Activated CD4-positive, alpha-beta T cell treated with anti-CD3 and anti-CD28 coated beads for 36 hours (primary cell): Measurements from ENCODE around the gene DCC. TPM values are rescaled to one million over a fixed set of nuclear protein-coding genes. Genes with fewer than 3 reads are reported as not detected.
"Not testable (repeated sequence)": the region's sequence is repeated elsewhere in the genome, so short reads cannot be mapped to it uniquely, and the experiment has no call there.

Experiments used
- ATAC-seq: fragments of 200-7000 bp; cut with Tn5 transposase; one replicate; pipeline ENCODE4 v1.10.0; 2021; ENCODE audit warnings: mild to moderate bottlenecking, moderate library complexity
- CTCF ChIA-PET: fragments of 350-600 bp; sonication (Branson Sonifier 250); formaldehyde crosslinking; loops from one replicate; lab custom pipeline; 2021; ENCODE audit warnings: antibody characterized with exemption; lab: Charles Lee
- POLR2A ChIA-PET: fragments of 350-600 bp; sonication (Branson Sonifier 250); formaldehyde crosslinking; loops from one replicate; lab custom pipeline; 2021; ENCODE audit warnings: antibody characterized with exemption, inconsistent platforms; lab: Charles Lee
- DNase-seq: peaks from one replicate; pipeline ENCODE4 v3.0.0-alpha.2; 2020
- H3K27ac Mint-ChIP-seq: one replicate; pipeline ENCODE4 v1.8.0; 2021; ENCODE audit warnings: mixed read lengths
- H3K27me3 Mint-ChIP-seq: one replicate; pipeline ENCODE4 v1.8.0; 2021; ENCODE audit warnings: mixed read lengths
- H3K36me3 Mint-ChIP-seq: one replicate; pipeline ENCODE4 v1.8.0; 2021; ENCODE audit warnings: low read depth, mixed read lengths
- H3K4me1 Mint-ChIP-seq: one replicate; pipeline ENCODE4 v1.8.0; 2021; ENCODE audit warnings: mixed read lengths
- H3K4me3 Mint-ChIP-seq: one replicate; pipeline ENCODE4 v1.8.0; 2021; ENCODE audit warnings: mild to moderate bottlenecking, moderate library complexity, mixed read lengths
- H3K9me3 Mint-ChIP-seq: one replicate; pipeline ENCODE4 v1.8.0; 2021; ENCODE audit warnings: low read depth, mixed read lengths
- intact Hi-C, 2 experiments: fragments of 100-400 bp; cut with DNase I in 1 of 2; cut with micrococcal nuclease in 1 of 2; formaldehyde crosslinking; loops; one replicate each; pipeline versions ENCODE4 v1.14.2 to v1.15.1; 2022 to 2024; cut with DNase I, micrococcal nuclease
- total RNA-seq, 2 experiments: library from RNA; stranded (reverse); gene quantifications; one replicate each; pipeline ENCODE4 v1.2.3, GENCODE V29; 2021

DCC gene
- total RNA-seq, 2 experiments from 2014 or later = not detected

DNA sequence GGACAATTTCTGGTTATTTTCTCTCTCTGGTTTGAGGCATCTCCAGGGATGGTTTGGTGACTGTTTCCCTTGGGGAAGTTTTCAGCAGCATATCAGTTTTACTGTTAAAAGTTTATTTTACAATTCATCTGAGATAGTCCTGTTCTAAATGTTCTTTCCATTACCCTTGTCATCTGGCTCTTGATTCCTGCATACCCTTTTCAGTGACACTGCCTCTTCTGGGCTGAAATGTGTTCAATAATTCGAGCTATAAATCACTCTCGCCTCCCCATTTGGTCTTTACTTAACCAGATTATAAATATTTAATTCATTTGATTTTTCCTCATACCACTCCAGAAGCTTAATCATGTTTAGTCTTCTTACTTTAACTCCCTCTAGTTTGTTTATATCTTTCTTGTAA lies 9.5 kb downstream of the DCC start:
- H3K27me3 Mint-ChIP-seq = peaks cover 2% of the 10 kb centered on the region
- POLR2A ChIA-PET = no interaction called here

DNA sequence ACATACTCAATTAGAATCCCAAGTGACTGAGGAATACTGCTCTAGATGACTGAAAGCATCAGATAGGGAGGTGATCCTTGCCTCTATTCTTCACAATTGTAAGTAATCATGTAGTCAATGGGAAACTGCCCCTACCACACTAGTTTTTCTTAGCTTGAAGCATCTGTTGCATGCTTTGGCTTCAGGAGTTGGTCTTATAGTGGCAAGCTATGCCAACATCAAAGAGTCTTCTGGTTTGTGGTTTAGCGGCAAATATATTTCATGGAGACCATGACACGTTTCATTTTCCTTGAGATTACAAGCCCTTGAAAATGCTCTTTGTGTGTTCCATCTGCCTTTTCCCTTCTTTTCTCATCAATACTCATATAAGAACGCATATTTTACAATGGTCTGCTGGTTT lies 12.9 kb downstream of the DCC start:
- POLR2A ChIA-PET = no interaction called here
- intact Hi-C loops = no loop called here
- ATAC-seq (no peak), DNase-seq (no peak)
- Mint-ChIP-seq H3K4me3 (no peak overlapping the region), H3K27me3 (no peaks in the 10 kb centered on the region), H3K27ac (no peak overlapping the region), H3K36me3 (no peaks in the 10 kb centered on the region), H3K4me1 (no peaks in the 10 kb centered on the region), H3K9me3 (peaks cover under 1% of the 10 kb centered on the region)
- CTCF ChIA-PET = no interaction called here

More for the DNA sequence above, 9.5 kb downstream of the DCC start:
- Mint-ChIP-seq H3K4me1 (no peaks in the 10 kb centered on the region), H3K36me3 (no peaks in the 10 kb centered on the region), H3K27ac (no peak overlapping the region), H3K4me3 (no peak overlapping the region), H3K9me3 (no peaks in the 10 kb centered on the region)
- no peak for DNase-seq
- CTCF ChIA-PET = interaction anchor here (1.0 kb wide), 1 partner anchor 13 kb away, joined by 3 read pairs; no protein-coding TSS in a partner anchor
- intact Hi-C loops = no loop called here
- ATAC-seq = no peak

DNA sequence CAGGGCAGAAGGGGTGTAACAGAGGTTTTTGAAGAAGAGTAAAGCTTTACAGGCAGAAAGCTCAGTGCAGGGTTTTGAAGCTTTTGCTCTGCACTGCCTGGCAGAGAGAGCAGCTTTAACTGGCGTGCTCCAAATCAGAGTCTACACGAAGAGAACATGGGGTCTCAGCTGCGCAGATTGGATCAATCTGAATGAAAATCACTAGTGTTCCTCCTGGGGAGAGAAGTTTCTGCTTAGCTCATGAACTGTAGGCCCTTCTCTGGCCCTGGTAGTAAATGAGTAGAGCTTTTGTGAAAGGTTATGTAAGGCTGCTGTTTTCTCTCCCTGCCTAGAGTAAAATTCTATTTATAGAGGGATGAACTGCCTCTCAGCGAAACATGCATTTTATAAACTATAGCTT lies 13.6 kb downstream of the DCC start:
- H3K4me3 Mint-ChIP-seq = no peak overlapping the region
- H3K4me1 Mint-ChIP-seq = no peaks in the 10 kb centered on the region
- peaks cover 2% of the 10 kb centered on the region for H3K9me3 Mint-ChIP-seq
- no peaks in the 10 kb centered on the region for H3K27me3 Mint-ChIP-seq
- intact Hi-C loops = no loop called here
- ATAC-seq (no peak), DNase-seq (no peak)
- CTCF ChIA-PET = no interaction called here
- POLR2A ChIA-PET = no interaction called here
- H3K27ac Mint-ChIP-seq = no peak overlapping the region
- no peaks in the 10 kb centered on the region for H3K36me3 Mint-ChIP-seq

DNA sequence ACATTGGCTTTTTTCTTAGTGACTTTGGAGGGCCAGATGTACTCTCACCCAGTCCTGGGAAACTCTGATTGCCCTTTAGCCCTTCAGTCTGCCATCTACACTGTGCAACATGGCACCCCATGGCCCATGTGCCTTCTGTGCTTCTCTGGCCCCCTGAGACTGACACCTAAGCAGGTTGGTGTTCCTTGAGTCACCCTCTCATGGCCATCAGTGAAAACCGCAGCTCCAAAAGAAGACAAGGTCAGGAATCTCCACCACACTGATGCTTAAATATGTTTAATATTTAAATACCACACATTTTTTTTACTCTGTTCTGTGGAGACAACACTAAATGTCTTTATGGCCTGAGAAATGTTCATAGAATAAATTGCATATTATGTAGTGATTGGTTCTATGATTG lies 23.9 kb downstream of the DCC start:
- ATAC-seq (no peak), DNase-seq (no peak)
- intact Hi-C loops = no loop called here
- no peak overlapping the region for H3K4me3 Mint-ChIP-seq
- no peak overlapping the region for H3K27ac Mint-ChIP-seq
- CTCF ChIA-PET = interaction anchor here (0.5 kb wide), 1 partner anchor 687 kb away, joined by 3 read pairs; no protein-coding TSS in a partner anchor
- H3K36me3 Mint-ChIP-seq = no peaks in the 10 kb centered on the region
- no peaks in the 10 kb centered on the region for H3K27me3 Mint-ChIP-seq
- no peaks in the 10 kb centered on the region for H3K4me1 Mint-ChIP-seq
- H3K9me3 Mint-ChIP-seq = no peaks in the 10 kb centered on the region
- POLR2A ChIA-PET = no interaction called here

DNA sequence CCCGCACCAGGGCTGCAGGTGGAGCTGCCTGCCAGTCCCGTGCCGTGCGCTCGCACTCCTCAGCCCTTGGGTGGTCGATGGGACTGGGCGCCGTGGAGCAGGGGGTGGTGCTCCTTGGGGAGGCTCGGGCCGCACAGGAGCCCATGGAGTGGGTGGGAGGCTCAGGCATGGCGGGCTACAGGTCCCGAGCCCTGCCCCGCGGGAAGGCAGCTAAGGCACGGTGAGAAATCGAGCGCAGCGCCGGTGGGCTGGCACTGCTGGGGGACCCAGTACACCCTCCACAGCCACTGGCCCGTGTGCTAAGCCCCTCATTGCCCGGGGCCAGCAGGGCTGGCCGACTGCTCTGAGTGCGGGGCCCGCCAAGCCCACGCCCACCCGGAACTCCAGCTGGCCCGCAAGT lies 26.9 kb downstream of the DCC start:
- CTCF ChIA-PET, H3K4me3 Mint-ChIP-seq, H3K27ac Mint-ChIP-seq, POLR2A ChIA-PET, ATAC-seq, H3K9me3 Mint-ChIP-seq, H3K36me3 Mint-ChIP-seq, H3K4me1 Mint-ChIP-seq, H3K27me3 Mint-ChIP-seq, intact Hi-C loops, DNase-seq: not testable (repeated sequence)

DNA sequence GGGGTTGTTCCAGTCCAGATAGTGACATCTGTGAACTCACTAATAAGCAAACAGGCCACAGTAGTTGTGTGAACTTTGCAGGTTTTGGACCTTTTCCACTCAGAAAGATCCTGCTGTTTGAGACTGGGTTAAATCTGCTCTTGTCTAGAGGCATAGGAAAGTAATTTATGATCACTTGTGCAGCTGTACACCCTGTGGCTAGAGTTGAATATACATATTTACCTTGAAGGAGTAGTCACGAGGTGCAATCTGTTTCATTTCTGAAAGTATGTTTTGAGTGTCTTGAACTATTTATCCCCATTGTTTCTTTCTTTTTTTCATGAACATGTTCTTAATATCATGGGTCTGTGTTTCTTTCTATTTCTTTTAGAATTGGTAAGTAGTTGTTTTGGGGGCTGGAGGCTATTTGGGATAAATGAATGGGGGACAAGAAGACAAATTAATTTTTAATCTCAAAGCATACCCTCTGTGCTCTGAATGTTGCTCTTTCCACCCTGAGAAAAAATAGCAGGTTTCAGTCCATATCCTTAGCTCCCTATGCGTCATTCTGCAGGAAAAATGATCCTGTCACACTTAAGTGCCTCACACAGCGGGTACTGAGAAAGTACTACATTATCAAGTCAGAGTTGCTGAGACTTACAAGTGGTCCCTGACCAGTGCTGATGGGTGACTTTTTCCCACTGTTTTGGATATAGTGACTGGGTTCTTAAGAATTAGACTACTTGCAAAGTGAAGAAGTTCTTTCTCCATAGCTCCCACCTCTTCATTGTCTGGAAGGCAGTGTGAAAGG lies 28.2 kb downstream of the DCC start:
- ChIA-PET POLR2A (no interaction called here), CTCF (no interaction called here)
- no peak for DNase-seq
- no peak overlapping the region for H3K4me3 Mint-ChIP-seq
- no peaks in the 10 kb centered on the region for H3K27me3 Mint-ChIP-seq
- intact Hi-C loops = no loop called here
- no peak overlapping the region for H3K27ac Mint-ChIP-seq
- no peaks in the 10 kb centered on the region for H3K36me3 Mint-ChIP-seq
- no peaks in the 10 kb centered on the region for H3K9me3 Mint-ChIP-seq
- no peak for ATAC-seq
- no peaks in the 10 kb centered on the region for H3K4me1 Mint-ChIP-seq

DNA sequence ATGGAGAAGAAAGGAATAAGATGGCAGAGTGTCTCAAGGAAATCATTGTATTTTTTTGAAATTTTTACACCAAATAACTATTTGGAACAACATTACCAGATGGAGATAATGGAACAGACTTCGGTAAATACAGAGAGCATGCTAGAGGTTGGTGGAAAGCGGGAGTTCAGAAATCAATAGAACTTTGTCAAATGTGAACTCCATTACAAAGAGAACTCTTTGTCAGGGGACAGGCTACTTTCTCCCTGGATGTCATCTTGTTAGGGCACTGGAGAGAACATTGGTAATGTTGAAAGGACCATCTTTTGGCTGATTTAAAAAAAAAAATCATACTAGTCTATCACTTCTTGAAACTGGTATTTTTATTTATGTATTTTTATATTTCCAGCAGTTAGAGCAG lies 30.8 kb downstream of the DCC start:
- H3K27me3 Mint-ChIP-seq = no peaks in the 10 kb centered on the region
- H3K9me3 Mint-ChIP-seq = no peaks in the 10 kb centered on the region
- H3K4me3 Mint-ChIP-seq = no peak overlapping the region
- intact Hi-C loops = no loop called here
- H3K36me3 Mint-ChIP-seq = no peaks in the 10 kb centered on the region
- H3K4me1 Mint-ChIP-seq = no peaks in the 10 kb centered on the region
- ChIA-PET POLR2A (no interaction called here), CTCF (no interaction called here)
- H3K27ac Mint-ChIP-seq = no peak overlapping the region
- ATAC-seq = no peak
- no peak for DNase-seq

DNA sequence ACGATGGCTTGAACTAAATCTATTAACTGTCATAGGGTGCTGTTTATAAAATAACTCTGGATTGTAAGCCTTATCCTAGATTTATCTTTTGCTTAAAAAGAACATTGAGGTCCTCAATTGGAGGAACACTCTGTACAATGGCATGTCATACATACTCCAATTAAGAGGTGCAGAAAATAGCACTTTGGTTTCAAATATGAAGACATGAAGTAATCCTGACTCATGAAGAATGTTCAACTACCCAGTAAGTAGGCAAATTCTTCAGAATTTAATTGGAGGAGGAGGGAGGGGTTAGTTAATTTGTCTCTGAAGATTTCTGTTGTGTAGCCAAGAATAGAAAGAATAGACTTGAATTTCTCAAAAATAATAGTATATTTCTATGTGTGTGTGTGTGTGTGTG lies 36.1 kb downstream of the DCC start:
- ChIA-PET CTCF (no interaction called here), POLR2A (no interaction called here)
- H3K4me3 Mint-ChIP-seq = no peak overlapping the region
- H3K36me3 Mint-ChIP-seq = no peaks in the 10 kb centered on the region
- intact Hi-C loops = no loop called here
- H3K9me3 Mint-ChIP-seq = no peaks in the 10 kb centered on the region
- H3K4me1 Mint-ChIP-seq = no peaks in the 10 kb centered on the region
- ATAC-seq (no peak), DNase-seq (no peak)
- H3K27ac Mint-ChIP-seq = no peak overlapping the region
- H3K27me3 Mint-ChIP-seq = no peaks in the 10 kb centered on the region

DNA sequence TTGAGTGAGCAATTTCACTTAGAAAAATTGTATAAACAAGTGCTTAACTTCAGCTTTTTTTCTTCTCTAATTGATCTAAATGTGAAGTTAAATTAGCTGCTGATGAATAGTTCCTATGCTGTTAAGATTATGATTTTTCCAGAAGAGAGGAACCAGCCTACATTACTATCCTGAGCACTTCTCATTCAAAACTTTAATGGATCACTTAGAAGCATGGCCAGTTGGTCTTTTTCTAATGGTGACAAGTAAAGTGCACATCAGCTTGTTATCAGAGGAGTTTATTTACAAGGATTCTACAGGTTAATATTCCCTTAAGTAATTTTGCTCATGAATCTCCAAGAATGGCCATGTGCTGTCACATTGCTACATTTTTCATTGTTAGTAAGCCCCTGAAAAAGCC lies 37.1 kb downstream of the DCC start:
- Mint-ChIP-seq H3K4me1 (no peaks in the 10 kb centered on the region), H3K27me3 (no peaks in the 10 kb centered on the region), H3K36me3 (no peaks in the 10 kb centered on the region), H3K27ac (no peak overlapping the region), H3K9me3 (no peaks in the 10 kb centered on the region), H3K4me3 (no peak overlapping the region)
- intact Hi-C loops = no loop called here
- CTCF ChIA-PET = no interaction called here
- ATAC-seq = no peak
- POLR2A ChIA-PET = no interaction called here
- no peak for DNase-seq

DNA sequence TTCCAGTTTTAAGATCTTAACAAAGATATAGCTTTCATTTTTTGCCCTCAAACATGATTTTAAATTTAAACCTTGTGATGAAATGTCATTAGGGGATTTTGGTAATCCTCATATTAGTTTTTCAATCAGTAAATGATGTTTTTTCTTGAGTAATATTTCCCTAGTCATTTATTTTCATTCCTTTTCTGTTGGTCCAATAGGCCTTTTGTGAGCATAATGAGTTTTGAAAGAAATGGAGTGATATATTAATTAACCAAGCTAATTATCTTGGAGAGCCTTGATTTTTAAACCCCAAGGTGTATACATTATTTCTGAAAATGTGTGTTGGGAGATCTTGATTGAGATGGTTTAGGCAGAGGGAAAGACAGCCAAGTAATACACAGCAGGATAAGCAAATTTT lies 46.3 kb downstream of the DCC start:
- H3K27ac Mint-ChIP-seq = no peak overlapping the region
- ChIA-PET POLR2A (no interaction called here), CTCF (no interaction called here)
- ATAC-seq (no peak), DNase-seq (no peak)
- H3K4me1 Mint-ChIP-seq = no peaks in the 10 kb centered on the region
- no peaks in the 10 kb centered on the region for H3K9me3 Mint-ChIP-seq
- H3K36me3 Mint-ChIP-seq = no peaks in the 10 kb centered on the region
- H3K27me3 Mint-ChIP-seq = no peaks in the 10 kb centered on the region
- no peak overlapping the region for H3K4me3 Mint-ChIP-seq
- intact Hi-C loops = no loop called here

DNA sequence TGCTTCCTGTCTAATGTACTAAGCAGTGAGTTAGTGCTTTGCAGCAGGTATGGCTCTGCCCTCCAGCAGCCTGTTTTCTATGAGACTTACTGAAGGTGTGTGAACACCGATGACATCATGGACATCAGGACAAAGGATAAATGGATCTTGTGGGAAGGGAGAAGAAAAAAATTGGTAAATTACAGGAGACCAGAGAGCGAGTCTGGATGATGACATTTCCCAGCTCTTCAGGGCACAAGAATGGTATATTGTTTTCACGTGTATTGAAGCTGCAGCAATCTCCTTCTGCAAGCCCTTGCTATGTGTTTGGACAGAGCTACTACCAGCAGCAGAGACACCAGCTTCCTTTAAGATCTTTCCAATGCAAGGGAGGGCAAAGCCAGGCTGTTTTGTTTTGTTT lies 47.2 kb downstream of the DCC start:
- Mint-ChIP-seq H3K9me3 (no peaks in the 10 kb centered on the region), H3K27ac (no peak overlapping the region), H3K4me3 (no peak overlapping the region), H3K27me3 (no peaks in the 10 kb centered on the region), H3K36me3 (no peaks in the 10 kb centered on the region), H3K4me1 (no peaks in the 10 kb centered on the region)
- ChIA-PET CTCF (no interaction called here), POLR2A (no interaction called here)
- ATAC-seq (no peak), DNase-seq (no peak)
- intact Hi-C loops = no loop called here

DNA sequence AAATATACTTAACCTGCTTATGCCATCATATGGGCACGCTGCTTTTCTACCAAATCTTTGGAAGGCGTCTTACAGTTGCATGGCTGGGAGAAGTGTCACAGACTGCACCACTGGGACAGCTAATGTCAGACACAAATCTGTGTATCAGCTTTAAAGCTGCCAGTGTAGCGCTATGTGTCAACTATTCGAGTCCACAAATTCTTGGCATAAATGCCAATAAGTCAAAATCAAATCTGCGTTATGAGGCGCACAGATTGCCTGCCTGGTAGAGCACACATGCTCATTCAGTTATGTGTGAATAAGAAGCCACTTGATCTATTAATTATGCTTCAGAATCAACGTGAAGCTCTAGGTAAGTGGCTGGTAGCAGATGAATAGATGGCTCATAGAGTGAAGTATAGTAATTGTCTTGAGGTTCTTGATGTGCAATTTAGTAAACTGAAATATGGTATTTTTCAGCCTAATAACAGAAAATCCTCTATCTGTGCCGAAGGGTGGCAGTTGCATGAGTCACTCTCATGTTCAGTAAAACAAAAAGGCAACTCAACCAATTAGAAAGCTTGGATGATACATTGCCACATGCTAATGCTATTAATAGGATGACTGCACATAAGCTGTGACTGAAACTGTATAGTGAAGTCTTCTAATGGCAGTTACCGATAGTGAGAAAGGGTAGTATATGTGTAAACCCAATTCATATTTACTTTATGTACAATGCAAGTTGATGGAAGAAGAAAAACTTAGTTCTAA lies 52.0 kb downstream of the DCC start:
- Mint-ChIP-seq H3K9me3 (no peaks in the 10 kb centered on the region), H3K4me3 (no peak overlapping the region), H3K27ac (no peak overlapping the region), H3K27me3 (no peaks in the 10 kb centered on the region), H3K4me1 (no peaks in the 10 kb centered on the region), H3K36me3 (no peaks in the 10 kb centered on the region)
- DNase-seq (no peak), ATAC-seq (no peak)
- ChIA-PET CTCF (no interaction called here), POLR2A (no interaction called here)
- intact Hi-C loops = no loop called here
